Gastroesophageal sphincter (tissue), 3 donors: ENCODE measurements around the gene CYP21A2.
"Not testable (repeated sequence)": the region's sequence is repeated elsewhere in the genome, so short reads cannot be mapped to it uniquely, and the experiment has no call there.

ENCODE experiments used
- EP300 ChIP-seq: sonication (generic); formaldehyde crosslinking; IDR thresholded peaks from one replicate; pipeline ENCODE4 v1.6.1; 2017; ENCODE audit warnings: antibody characterized with exemption, mild to moderate bottlenecking
- POLR2AphosphoS5 ChIP-seq: sonication (generic); formaldehyde crosslinking; IDR thresholded peaks from one replicate; pipeline ENCODE4 v1.6.1; 2017; ENCODE audit warnings: antibody characterized with exemption
- TF ChIP-seq, protein P1 (sequence below), 4 experiments: fragments of 200-600 bp in 2 of 4; fragments of 450-650 bp in 2 of 4; sonication (generic) in 1 of 4; IDR thresholded peaks; one replicate each; pipeline ENCODE4 v1.5.1; 2017 to 2019; ENCODE audit warnings: antibody characterized with exemption in 4 of 4, mild to moderate bottlenecking in 2 of 4, moderate library complexity in 2 of 4

DNA sequence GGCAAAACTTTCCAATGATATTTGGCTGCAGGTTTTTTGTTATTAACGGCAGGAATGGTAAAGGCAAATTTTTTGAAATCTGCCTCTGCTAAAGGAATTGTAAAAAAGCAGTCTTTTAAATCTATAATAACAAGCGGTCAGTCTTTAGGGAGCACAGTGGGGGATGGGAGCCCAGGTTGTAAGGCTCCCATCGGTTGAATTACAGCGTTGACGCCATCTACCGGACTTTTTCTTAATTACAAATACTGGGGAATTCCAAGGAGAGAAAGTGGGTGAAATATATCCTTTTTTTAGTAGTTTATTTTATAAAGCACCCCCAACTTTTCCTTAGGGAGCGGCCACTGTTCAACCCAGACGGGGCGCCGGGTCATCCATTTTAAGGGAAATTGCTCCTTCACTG lies 48.9 kb upstream of the CYP21A2 start:
- TF ChIP-seq, protein P1, sequence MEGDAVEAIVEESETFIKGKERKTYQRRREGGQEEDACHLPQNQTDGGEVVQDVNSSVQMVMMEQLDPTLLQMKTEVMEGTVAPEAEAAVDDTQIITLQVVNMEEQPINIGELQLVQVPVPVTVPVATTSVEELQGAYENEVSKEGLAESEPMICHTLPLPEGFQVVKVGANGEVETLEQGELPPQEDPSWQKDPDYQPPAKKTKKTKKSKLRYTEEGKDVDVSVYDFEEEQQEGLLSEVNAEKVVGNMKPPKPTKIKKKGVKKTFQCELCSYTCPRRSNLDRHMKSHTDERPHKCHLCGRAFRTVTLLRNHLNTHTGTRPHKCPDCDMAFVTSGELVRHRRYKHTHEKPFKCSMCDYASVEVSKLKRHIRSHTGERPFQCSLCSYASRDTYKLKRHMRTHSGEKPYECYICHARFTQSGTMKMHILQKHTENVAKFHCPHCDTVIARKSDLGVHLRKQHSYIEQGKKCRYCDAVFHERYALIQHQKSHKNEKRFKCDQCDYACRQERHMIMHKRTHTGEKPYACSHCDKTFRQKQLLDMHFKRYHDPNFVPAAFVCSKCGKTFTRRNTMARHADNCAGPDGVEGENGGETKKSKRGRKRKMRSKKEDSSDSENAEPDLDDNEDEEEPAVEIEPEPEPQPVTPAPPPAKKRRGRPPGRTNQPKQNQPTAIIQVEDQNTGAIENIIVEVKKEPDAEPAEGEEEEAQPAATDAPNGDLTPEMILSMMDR (IDR thresholded peaks at IDR 0.05): not testable (repeated sequence)
- TF ChIP-seq EP300, POLR2AphosphoS5: not testable (repeated sequence)
